ENCODE results near the gene SLC6A9. TPM values are rescaled to one million over a fixed set of nuclear protein-coding genes. Genes with fewer than 3 reads are reported as not detected.
A peak's percentile ranks its signal among the peaks of the same experiment; 100 is the strongest.

The SLC6A9 gene
- polyA plus RNA-seq, 2 of the 4 experiments (the other 2 are of a cell fraction), result 9.0 to 17.7 TPM

GRCh38 chr1:44067266-44068250 lies 36.3 kb upstream of the SLC6A9 start:
- Histone ChIP-seq H3K4me1 (peaks cover 13% of the 10 kb centered on the region; the same call in 2 of the 3 replicates), H3K4me3 (no peak overlapping the region), H3K4me2 (0 out of 3 replicates have a peak overlapping the region, but pooled peaks have one; percentile 14), H3K27ac (peak overlapping the region in 1 of 2 experiments; percentile 60; a peak in 3 of 6 replicates), H3K9me3 (no peaks in the 10 kb centered on the region)
- ATAC-seq (peak in 1 of 2 experiments; percentile 38; a peak in 3 of 6 replicates), DNase-seq (ENCODE audit: low read depth in 1 of 2, low spot score in 1 of 2) (no peak), FAIRE-seq (no peak)
- no peak for TF ChIP-seq ZC3H11A (IDR thresholded peaks at IDR 0.05)
- TF ChIP-seq TP53 (CRISPR knock-in tag; IDR thresholded peaks at IDR 0.05), result no peak
- TF ChIP-seq NPAS2 (CRISPR knock-in tag; IDR thresholded peaks at IDR 0.05; ENCODE audit: borderline replicate concordance), result no peak
- TF ChIP-seq BHLHE40 (IDR thresholded peaks at IDR 0.05; ENCODE audit: low read depth, low read length), result no peak
- TF ChIP-seq HOXB5 (CRISPR knock-in tag; IDR thresholded peaks at IDR 0.05), result no peak
- TF ChIP-seq, protein P1, sequence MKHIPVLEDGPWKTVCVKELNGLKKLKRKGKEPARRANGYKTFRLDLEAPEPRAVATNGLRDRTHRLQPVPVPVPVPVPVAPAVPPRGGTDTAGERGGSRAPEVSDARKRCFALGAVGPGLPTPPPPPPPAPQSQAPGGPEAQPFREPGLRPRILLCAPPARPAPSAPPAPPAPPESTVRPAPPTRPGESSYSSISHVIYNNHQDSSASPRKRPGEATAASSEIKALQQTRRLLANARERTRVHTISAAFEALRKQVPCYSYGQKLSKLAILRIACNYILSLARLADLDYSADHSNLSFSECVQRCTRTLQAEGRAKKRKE (CRISPR knock-in tag; IDR thresholded peaks at IDR 0.05; ENCODE audit: low read depth), result no peak
- no peak for TF ChIP-seq CHD2 (IDR thresholded peaks at IDR 0.05; ENCODE audit: low read length, partially characterized antibody)
- no peak for TF ChIP-seq HMGXB4 (CRISPR knock-in tag; IDR thresholded peaks at IDR 0.05; ENCODE audit: borderline replicate concordance)
- TF ChIP-seq EP300 (IDR thresholded peaks at IDR 0.05), result no peak
- TF ChIP-seq ZFP36 (IDR thresholded peaks at IDR 0.05; ENCODE audit: borderline replicate concordance, partially characterized antibody), result no peak
- TF ChIP-seq, protein P2, sequence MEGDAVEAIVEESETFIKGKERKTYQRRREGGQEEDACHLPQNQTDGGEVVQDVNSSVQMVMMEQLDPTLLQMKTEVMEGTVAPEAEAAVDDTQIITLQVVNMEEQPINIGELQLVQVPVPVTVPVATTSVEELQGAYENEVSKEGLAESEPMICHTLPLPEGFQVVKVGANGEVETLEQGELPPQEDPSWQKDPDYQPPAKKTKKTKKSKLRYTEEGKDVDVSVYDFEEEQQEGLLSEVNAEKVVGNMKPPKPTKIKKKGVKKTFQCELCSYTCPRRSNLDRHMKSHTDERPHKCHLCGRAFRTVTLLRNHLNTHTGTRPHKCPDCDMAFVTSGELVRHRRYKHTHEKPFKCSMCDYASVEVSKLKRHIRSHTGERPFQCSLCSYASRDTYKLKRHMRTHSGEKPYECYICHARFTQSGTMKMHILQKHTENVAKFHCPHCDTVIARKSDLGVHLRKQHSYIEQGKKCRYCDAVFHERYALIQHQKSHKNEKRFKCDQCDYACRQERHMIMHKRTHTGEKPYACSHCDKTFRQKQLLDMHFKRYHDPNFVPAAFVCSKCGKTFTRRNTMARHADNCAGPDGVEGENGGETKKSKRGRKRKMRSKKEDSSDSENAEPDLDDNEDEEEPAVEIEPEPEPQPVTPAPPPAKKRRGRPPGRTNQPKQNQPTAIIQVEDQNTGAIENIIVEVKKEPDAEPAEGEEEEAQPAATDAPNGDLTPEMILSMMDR (IDR thresholded peaks at IDR 0.05), result no peak
- TF ChIP-seq BCL3 (IDR thresholded peaks at IDR 0.05), result no peak
- TF ChIP-seq MAZ (IDR thresholded peaks at IDR 0.05; ENCODE audit: borderline replicate concordance, low read depth, low read length), result no peak
- no peak for TF ChIP-seq GATA3 (IDR thresholded peaks at IDR 0.05; ENCODE audit: borderline replicate concordance)
- TF ChIP-seq RAD21 (conservative IDR thresholded peaks at IDR 0.05 in 1 of 2, IDR thresholded peaks at IDR 0.05 in 1 of 2), result no peak
- no peak for TF ChIP-seq POLR2A (IDR thresholded peaks at IDR 0.05; ENCODE audit: low read length)
- TF ChIP-seq E2F6 (IDR thresholded peaks at IDR 0.05; ENCODE audit: borderline replicate concordance, low read depth), result no peak
- ChIA-PET CTCF (interaction anchor here (0.6 to 2.2 kb wide), 3 partner anchors 20 to 130 kb away, joined by 3 to 6 read pairs (median 3); no protein-coding TSS in a partner anchor), POLR2A (no interaction called here)
- 61% methylated on average over 6 of the region's 6 CpGs for WGBS (ENCODE audit: missing lambda C conversion rate)
